IPS DF 19.7 (cell line): ENCODE data around the gene SEC22B.
"Not testable (repeated sequence)": the region's sequence is repeated elsewhere in the genome, so short reads cannot be mapped to it uniquely, and the experiment has no call there.

Experiments used
- DNase-seq: peaks from one replicate; pipeline ENCODE4 v3.0.0-alpha.2; 2013; ENCODE audit warnings: low read depth, low spot score

Gene SEC22B

GRCh38 chr1:120176092-120176855 lies at the start of gene SEC22B:
SEC22B (minus strand) TSS chr1:120176520; CDS start chr1:120176381, 139 bp downstream.
- DNase-seq = peak; percentile 92

DNA sequence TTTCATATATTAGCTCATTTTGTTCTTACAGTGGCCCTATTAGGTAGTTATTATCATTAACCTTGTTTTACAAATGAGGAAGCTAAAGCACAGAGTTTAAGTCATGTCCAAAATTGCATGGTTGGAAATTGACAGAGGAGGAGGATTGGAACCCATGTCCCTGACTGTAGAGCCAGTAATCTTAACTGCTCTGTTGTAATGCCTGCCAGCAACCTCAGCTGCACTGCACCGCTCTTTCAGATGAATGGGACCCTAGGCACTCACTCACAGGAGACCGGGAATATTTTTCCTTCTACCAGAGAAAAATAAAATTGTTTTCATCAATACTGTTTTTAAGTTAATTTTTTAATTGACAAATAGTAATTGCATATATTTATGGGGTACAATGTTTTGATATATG lies 41.6 kb upstream of the SEC22B start:
- DNase-seq = not testable (repeated sequence)

GRCh38 chr1:120217175-120217929 lies 41.0 kb upstream of the SEC22B start:
- not testable (repeated sequence) for DNase-seq

DNA sequence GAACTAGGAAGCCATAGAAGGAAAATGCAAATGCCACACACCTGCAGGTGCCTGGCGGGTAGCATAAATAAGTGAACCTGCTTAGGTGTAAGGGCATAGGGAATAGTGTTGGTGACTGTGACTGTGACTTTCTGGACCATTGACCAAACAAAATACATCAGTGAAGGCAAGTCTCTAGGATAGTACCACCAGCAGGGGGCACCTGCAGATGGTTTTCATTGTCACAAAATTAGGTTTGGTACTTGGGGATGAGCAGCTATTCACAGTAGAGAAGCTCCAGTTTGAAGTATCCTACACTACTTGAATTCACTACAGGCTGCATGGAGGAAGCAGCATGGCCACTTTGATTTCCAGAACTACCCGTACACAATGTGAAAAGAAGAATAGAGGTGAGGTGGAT lies 37.3 kb upstream of the SEC22B start:
- not testable (repeated sequence) for DNase-seq

- DNase-seq = not testable (repeated sequence)
Observed at GRCh38 chr1:120210754-120211153, 34.4 kb upstream of the SEC22B start.

DNA sequence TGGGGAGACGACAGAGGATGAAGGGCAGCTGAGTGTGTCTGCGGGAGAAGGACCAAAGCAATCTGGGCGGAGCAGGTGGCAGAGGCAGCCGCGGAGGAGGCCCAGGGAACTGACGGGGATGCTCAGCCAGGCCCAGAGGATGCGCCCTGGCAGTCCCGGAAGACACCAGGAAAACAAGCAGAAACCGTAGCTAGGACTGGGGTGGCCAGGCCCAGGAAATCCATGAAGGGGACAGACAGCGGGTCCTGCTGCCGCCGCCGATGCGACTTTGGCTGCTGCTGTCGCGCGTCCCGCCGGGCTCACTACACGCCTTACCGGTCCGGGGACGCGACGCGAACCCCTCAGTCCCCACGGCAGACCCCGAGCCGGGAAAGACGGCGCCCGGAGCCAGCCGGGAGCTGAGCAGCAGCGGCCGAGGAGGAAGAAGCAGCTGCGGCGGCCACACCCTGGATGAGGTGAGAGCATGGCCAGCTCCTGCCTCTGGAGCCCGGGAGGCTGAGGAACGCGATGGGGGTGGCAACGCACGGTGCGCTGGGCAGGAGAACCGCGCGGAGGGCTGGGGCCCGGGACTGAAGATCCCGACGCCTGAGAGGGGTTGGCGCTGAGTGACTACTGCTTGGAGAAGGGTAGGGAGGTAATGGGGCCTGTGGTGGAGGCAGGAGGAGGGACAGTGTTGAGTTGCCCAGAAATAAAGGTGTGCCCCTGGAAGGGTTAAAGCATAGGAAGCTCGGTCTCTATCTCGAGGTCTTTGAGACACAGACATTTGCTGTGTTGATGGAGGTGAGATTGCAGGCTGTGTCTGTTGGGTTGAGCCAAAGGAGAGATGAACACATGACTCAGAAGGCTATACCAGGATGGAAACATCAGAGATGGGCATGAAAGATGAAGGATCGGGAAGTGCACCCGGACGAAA lies 20.8 kb upstream of the SEC22B start:
- not testable (repeated sequence) for DNase-seq

DNA sequence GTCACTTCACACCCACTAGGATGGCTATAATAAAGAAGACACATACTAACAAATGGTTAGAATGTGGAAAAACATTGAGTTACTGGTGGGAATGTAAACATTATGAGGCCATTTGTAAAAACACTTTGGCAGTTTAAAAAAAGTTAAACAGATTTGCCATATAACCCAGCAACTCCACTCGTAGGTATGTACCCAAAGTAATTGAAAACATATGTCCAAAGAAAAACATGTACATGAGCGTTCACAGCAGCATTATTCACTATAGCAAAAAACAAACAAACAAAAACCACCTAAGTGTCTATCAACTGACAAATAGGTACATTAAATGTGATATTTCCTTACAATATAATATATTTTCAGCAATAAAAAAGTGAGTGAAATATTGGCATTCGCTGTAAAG lies 12.3 kb upstream of the SEC22B start:
- not testable (repeated sequence) for DNase-seq

GRCh38 chr1:120182176-120182707 lies 5.9 kb upstream of the SEC22B start:
- DNase-seq = not testable (repeated sequence)

- DNase-seq = not testable (repeated sequence)
Observed at GRCh38 chr1:120179811-120180690, 3.7 kb upstream of the SEC22B start.

DNA sequence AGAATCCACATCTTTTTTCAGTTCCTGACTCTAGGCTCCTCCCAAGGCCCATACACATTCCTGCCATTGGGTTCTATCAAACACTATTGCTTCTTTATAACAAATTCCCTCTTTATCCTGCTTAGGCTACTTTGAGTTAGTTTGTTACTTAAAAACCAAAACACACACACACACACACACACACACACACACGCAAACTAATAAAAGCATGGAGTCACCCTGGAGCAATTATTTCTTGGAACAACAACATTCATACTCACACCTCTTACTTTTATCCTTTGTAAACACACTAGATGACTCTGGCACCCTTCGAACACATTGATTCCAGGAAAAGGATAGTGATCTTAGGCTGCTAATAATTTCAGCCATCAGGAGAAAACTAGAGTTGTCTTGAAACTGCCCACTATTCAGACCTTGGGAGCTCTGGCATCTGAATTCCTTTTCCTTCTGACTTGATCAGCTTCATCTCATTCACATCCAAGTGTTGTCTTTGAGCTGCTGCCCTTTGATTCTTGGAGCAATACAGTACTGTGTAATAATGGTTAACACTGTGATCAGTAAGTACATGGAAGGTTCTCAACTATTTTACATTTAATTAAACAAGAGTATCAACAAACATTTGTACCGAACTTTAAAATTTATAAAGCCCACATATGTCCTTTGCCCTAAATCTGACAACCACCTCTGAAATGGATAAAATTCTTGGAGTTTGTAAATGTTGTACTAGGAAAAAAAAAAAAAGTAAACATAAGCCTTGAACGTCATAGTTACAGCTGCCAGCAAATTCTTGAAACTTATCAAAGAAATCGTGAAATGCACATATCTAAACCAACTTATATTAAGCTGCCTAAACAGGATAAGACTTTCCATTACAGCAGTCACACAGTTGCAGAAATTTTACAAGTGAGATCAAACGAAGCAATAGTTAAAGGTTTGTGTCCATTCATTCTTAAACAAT lies 2.8 kb upstream of the SEC22B start:
- no peak for DNase-seq

- DNase-seq = not testable (repeated sequence)
Observed at GRCh38 chr1:120178058-120178457, 1.7 kb upstream of the SEC22B start.

GRCh38 chr1:120175688-120176087 lies 632 bp downstream of the SEC22B start:
- not testable (repeated sequence) for DNase-seq

DNA sequence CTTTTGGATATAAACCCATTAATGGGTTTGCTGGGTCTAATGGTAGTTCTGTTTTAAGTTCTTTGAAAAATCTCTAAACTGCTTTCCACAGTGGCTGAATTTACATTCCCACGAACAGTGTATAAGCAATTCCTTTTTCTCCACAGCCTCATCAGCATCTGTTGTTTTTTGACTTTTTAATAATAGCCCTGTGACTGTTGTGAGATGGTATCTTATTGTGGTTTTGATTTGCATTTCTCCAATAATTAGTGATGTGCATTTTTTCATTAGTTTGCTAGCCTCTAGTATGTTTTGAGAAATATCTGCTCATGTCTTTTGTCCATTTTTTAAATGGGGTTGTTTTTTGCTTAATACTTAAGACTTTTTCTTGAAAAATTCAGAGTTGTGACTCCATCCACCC lies 11.6 kb downstream of the SEC22B start:
- not testable (repeated sequence) for DNase-seq

DNA sequence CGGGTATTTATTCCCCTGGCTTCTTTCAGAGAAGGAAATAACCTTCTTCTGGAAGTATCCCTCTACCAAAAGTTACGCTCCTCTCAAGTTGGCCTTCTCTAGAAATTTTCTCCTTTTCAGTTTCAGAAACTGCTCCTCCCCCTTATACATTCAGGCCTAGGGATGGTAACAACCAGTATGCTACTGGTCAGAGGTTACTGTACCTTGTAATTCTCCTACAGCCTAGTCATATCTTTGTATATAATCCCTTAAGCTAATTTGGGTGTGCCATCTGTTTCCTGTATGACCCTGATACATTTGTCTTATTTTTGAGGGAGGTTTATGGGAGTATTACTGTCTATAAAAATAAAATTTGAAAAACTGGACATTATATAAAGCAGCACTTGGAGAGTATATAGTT lies 14.3 kb downstream of the SEC22B start:
- DNase-seq = not testable (repeated sequence)

DNA sequence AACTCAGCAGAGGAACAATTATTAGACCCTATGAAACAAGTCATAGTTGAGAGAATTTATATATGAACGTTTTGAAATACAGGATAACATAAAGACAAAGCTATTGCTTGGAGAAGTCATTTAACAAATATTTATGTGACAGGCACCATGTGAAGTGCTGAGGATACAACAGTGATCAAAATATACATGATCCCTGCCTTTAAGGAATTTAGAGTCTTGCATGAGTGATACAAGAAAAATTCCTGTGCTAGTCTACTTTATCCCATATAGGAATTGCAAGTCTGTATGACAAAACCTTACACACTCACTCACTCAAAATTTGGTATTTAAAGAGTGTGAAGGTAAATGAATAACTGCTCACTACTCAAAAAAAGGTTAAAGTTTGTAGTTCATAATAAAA lies 17.8 kb downstream of the SEC22B start:
- not testable (repeated sequence) for DNase-seq

DNA sequence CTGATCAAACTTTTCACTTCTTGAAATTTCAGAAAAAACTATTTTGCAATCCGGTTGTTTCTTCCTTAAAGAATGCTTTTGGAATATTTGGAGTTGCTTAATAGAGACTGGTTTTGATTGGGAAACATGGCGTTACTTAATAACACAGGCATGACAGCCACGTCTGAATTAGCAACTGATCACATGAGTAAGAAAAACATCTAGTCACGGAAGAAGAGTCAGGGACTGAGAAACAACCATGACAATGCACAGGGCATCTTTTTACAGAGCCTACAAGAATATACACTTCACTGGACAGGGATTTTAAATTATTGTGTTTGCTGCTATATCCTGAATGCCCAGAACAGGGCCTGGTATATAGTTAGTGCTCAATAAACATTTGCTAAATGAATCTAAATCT lies 18.2 kb downstream of the SEC22B start:
- not testable (repeated sequence) for DNase-seq

GRCh38 chr1:120150138-120150822 lies 26.0 kb downstream of the SEC22B start:
- not testable (repeated sequence) for DNase-seq

DNA sequence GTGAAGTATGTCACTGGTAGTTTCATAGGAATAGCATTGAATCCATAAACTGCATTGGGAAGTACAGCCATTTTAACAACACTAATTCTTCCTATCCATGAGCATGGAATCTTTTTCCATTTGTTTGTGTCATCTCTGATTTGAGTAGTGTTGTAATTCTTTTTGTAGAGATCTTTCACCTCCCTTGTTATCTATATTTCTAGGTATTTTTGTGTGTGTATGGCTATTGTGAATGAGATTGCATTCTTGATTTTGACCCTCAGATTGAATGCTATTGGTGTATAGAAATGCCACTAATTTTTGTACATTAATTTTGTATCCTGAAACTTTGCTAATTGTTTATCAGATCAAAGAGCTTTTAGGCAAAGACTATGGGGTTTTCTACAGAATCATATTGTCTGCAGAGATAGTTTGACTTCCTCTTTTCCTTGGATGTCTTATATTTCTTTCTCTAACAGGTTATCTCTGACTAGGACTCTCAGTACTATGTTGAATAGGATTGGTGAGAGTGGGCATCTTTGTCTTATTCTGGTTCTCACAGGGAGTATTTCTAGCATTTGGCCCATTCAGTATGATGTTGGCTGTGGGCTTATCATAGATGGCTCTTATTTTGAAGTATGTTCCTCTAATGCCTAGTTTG lies 26.8 kb downstream of the SEC22B start:
- not testable (repeated sequence) for DNase-seq
